Fibroblast of lung (primary cell): ENCODE measurements around the gene WDR7.

Experiments used
- CTCF ChIP-seq, 2 donors: IDR thresholded peaks in 1 of 2; conservative IDR thresholded peaks in 1 of 2; 1 replicate in 1 of 2; 2 replicates in 1 of 2; pipeline ENCODE4 v1.5.1; 2011 to 2012; ENCODE audit warnings: low read length in 2 of 2, control low read depth in 1 of 2, inconsistent platforms in 1 of 2, low read depth in 1 of 2, mild to moderate bottlenecking in 1 of 2
- EZH2 ChIP-seq: IDR thresholded peaks from 2 replicates; pipeline ENCODE4 v1.5.1; 2012; ENCODE audit warnings: low read length, control low read depth, mild to moderate bottlenecking; ENCODE audit errors: missing control alignments

- TF ChIP-seq CTCF (conservative IDR thresholded peaks at IDR 0.05 in 1 of 2, IDR thresholded peaks at IDR 0.05 in 1 of 2; ENCODE audit: low read depth in 1 of 2, low read length in 2 of 2), result no peak
- no peak for TF ChIP-seq EZH2
Observed at GRCh38 chr18:56711708-56712445, 60.7 kb downstream of the WDR7 start.
